ENCODE data around the gene DHRSX. TPM values are rescaled to one million over a fixed set of nuclear protein-coding genes. Genes with fewer than 3 reads are reported as not detected.
A peak's percentile ranks its signal among the peaks of the same experiment; 100 is the strongest.

Gene DHRSX
- total and polyA plus RNA-seq, 7 donors = 5.6 to 19.3 (median 9.6) TPM

DNA sequence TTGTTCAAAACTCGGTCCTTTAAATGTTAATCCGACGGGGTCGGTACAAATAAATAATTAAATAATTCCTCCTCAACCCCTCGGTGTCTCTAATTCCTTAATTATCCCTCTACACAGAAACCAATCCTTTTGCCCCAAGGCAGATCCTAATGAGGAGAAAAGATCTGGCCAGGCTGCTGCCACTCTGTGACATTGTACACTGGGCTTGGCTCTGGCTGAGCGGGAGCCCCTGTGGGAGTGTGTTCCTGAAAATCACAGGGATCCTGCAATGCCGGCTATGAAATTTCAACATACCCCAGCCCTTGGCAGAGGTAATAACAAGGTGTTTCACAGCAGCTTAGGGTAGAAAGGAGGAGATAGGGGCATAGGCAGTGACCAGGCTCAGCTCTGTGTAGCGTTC is 96.0 kb downstream of the DHRSX start:
- Histone ChIP-seq H3K4me3 (no peak overlapping the region), H3K27ac (peak overlapping the region; percentile 30), H3K4me1 (peaks cover 7% of the 10 kb centered on the region), H3K9me3 (no peaks in the 10 kb centered on the region), H3K36me3 (ENCODE audit: insufficient read depth in 1 of 2, low read depth in 1 of 2) (peaks cover 0 to 3% of the 10 kb centered on the region in 2 donors), H3K27me3 (ENCODE audit: insufficient read depth in 3 of 3, low read length in 2 of 3) (no peaks in the 10 kb centered on the region)
- TF ChIP-seq, protein P1, sequence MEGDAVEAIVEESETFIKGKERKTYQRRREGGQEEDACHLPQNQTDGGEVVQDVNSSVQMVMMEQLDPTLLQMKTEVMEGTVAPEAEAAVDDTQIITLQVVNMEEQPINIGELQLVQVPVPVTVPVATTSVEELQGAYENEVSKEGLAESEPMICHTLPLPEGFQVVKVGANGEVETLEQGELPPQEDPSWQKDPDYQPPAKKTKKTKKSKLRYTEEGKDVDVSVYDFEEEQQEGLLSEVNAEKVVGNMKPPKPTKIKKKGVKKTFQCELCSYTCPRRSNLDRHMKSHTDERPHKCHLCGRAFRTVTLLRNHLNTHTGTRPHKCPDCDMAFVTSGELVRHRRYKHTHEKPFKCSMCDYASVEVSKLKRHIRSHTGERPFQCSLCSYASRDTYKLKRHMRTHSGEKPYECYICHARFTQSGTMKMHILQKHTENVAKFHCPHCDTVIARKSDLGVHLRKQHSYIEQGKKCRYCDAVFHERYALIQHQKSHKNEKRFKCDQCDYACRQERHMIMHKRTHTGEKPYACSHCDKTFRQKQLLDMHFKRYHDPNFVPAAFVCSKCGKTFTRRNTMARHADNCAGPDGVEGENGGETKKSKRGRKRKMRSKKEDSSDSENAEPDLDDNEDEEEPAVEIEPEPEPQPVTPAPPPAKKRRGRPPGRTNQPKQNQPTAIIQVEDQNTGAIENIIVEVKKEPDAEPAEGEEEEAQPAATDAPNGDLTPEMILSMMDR (IDR thresholded peaks at IDR 0.05) = no peak
- DNase-seq (no peak), ATAC-seq (peak in 2 of 4 donors; percentile 26 to 27)
- intact Hi-C loops (cut with DNase I) = loop anchor here (5.0 to 10.0 kb wide), 2 partner anchors 77 to 90 kb away; no protein-coding TSS in a partner anchor
- 75 to 85% (median 84%) methylated on average over 8 of the region's 8 CpGs for WGBS, 3 donors

DNA sequence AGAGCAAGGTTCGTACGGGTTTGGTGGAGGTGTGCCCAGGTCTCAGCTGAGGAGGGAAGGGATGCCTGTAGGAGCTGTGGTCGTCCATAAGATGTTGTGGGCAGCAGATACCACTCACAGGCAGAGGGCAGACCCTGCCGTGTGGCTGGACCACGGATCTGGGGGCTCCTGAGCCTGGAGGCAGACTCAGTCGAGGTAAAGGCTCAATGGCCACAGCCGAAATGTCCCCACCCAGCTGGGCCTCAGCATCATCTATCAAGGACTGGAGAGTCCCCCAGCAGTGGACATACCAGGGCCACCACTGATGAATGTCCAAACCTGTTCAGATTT is 98.5 kb downstream of the DHRSX start:
- H3K27ac ChIP-seq = peak overlapping the region; percentile 78
- H3K36me3 ChIP-seq (ENCODE audit: insufficient read depth in 1 of 2, low read depth in 1 of 2) = no peaks in the 10 kb centered on the region
- H3K4me1 ChIP-seq = peaks cover 7% of the 10 kb centered on the region
- TF ChIP-seq, protein P1 (IDR thresholded peaks at IDR 0.05) = no peak
- no peaks in the 10 kb centered on the region for H3K9me3 ChIP-seq
- H3K27me3 ChIP-seq (ENCODE audit: insufficient read depth in 3 of 3, low read length in 2 of 3) = no peaks in the 10 kb centered on the region
- WGBS, 3 donors = 64 to 80% (median 69%) methylated on average over 7 of the region's 7 CpGs
- H3K4me3 ChIP-seq = peak overlapping the region; percentile 44
- intact Hi-C loops (cut with DNase I) = loop anchor here (5.0 to 10.0 kb wide), 2 partner anchors 75 to 92 kb away; no protein-coding TSS in a partner anchor
- no peak for ATAC-seq
- no peak for DNase-seq

DNA sequence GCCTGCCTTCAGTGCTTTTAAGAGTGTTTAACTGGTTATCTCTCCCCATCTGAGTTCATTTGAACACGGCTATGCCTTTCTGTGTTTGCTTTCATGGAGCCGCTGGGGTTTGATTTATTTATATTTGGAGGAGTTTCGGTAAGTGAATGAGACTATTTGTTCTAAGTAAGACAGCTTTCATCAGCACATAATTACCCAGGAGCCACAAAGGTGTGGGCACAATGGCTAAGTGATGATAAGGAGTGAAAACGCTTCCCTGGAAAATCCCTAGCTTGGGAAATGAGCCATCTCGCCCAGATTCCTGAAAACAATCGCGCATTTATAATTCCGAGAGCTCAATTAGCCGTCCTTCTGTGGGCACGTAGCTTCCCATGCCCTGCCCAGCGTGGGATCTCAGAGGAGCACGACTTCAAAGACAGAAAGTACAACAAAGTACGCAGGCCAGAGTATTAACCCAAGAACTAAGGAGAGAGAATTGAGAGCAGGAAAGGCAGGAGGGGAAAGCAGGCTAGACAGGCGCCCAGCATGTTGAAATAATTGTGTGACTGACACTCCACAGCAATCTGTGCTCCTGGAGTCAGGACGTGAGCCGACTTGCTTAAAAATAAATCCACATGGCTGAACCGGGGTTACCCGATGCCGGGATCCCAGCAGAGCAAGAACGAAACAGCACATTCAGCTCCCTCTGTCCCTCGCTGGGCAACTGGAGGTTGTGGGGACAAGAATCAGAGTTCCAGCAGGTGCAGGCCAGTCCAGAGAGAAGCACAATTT is 99.0 kb downstream of the DHRSX start:
- peaks cover 7% of the 10 kb centered on the region for H3K4me1 ChIP-seq
- no peaks in the 10 kb centered on the region for H3K9me3 ChIP-seq
- intact Hi-C loops (cut with DNase I) = loop anchor here (5.0 to 10.0 kb wide), 2 partner anchors 74 to 93 kb away; no protein-coding TSS in a partner anchor
- H3K4me3 ChIP-seq = peak overlapping the region; percentile 44
- DNase-seq (peak; percentile 46 to 61), ATAC-seq (peak; percentile 86 to 93 (median 90))
- WGBS, 3 donors = 39 to 61% (median 60%) methylated on average over 21 of the region's 21 CpGs
- TF ChIP-seq, protein P1 (IDR thresholded peaks at IDR 0.05) = no peak
- no peaks in the 10 kb centered on the region for H3K36me3 ChIP-seq (ENCODE audit: insufficient read depth in 1 of 2, low read depth in 1 of 2)
- H3K27me3 ChIP-seq (ENCODE audit: insufficient read depth in 3 of 3, low read length in 2 of 3) = no peaks in the 10 kb centered on the region
- H3K27ac ChIP-seq = peak overlapping the region; percentile 78

DNA sequence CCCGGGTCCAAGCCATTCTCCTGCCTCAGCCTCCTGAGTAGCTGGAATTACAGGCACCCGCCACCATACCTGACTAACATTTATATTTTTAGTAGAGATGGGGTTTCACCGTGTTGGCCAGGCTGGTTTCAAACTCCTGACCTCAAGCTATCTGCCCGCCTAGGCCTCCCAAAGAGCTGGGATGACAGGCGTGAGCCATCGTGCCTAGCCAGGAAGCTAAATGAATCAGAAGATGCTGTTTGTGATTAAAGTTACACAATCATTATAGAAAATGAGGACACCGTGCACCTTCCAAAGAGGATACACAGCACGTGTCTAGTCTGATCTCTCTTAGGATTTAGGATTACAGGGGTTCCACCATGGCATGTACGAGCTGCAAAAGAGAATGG is 99.6 kb downstream of the DHRSX start:
- Histone ChIP-seq H3K4me1 (peaks cover 7% of the 10 kb centered on the region), H3K27me3 (ENCODE audit: insufficient read depth in 3 of 3, low read length in 2 of 3) (no peaks in the 10 kb centered on the region), H3K36me3 (ENCODE audit: insufficient read depth in 1 of 2, low read depth in 1 of 2) (no peaks in the 10 kb centered on the region), H3K9me3 (no peaks in the 10 kb centered on the region), H3K4me3 (peak overlapping the region; percentile 44), H3K27ac (peak overlapping the region; percentile 78)
- TF ChIP-seq, protein P1 (IDR thresholded peaks at IDR 0.05) = no peak
- intact Hi-C loops (cut with DNase I) = loop anchor here (5.0 to 10.0 kb wide), 2 partner anchors 74 to 94 kb away; no protein-coding TSS in a partner anchor
- peak; percentile 63 to 81 (median 70) for ATAC-seq
- 59 to 88% (median 82%) methylated on average over 9 of the region's 9 CpGs for WGBS, 3 donors
- DNase-seq = no peak

Measured in psoas muscle (tissue), 8 donors.